GM12891 (cell line): Measurements from ENCODE around the gene KCTD4.

Experiments
- DNase-seq: peaks from one replicate; pipeline ENCODE4 v3.0.0; 2011; ENCODE audit warnings: low spot score; ENCODE audit not compliant: insufficient read length
- FAIRE-seq: peaks from 2 replicates; lab custom pipeline; 2011; peaks lifted over from hg19 to GRCh38; lab: Jason Lieb, UNC
- PAX5 ChIP-seq: IDR thresholded peaks from 2 replicates; pipeline ENCODE4 v1.6.1; 2011; ENCODE audit warnings: low read length, moderate library complexity, mild to moderate bottlenecking; ENCODE audit not compliant: insufficient read depth, severe bottlenecking
- POLR2A ChIP-seq: IDR thresholded peaks from 2 replicates; pipeline ENCODE4 v1.6.1; 2011; ENCODE audit warnings: low read depth, low read length, control low read depth
- POLR2AphosphoS5 ChIP-seq: IDR thresholded peaks from 2 replicates; pipeline ENCODE4 v1.6.1; 2011; ENCODE audit warnings: low read depth, low read length, control low read depth
- POU2F2 ChIP-seq: IDR thresholded peaks from 2 replicates; pipeline ENCODE4 v1.6.1; 2011; ENCODE audit warnings: low read depth, mild to moderate bottlenecking, control low read depth, low read length, moderate library complexity
- SPI1 ChIP-seq: IDR thresholded peaks from 2 replicates; pipeline ENCODE4 v1.6.1; 2011; ENCODE audit warnings: low read depth, low read length, control low read depth
- TAF1 ChIP-seq: IDR thresholded peaks from 2 replicates; pipeline ENCODE4 v1.6.1; 2011; ENCODE audit warnings: low read depth, low read length, control low read depth

The KCTD4 gene

GRCh38 chr13:45180713-45181601 is 19.9 kb downstream of the KCTD4 start:
- FAIRE-seq (no peak), DNase-seq (no peak)
- no peak for TF ChIP-seq POLR2A
- no peak for TF ChIP-seq SPI1
- no peak for TF ChIP-seq POLR2AphosphoS5

- TF ChIP-seq POU2F2 (no peak), POLR2AphosphoS5 (no peak), PAX5 (no peak), TAF1 (no peak), SPI1 (no peak), POLR2A (no peak)
- no peak for DNase-seq
- FAIRE-seq, result no peak
Observed at GRCh38 chr13:45180303-45180702, 20.5 kb downstream of the KCTD4 start.

DNA sequence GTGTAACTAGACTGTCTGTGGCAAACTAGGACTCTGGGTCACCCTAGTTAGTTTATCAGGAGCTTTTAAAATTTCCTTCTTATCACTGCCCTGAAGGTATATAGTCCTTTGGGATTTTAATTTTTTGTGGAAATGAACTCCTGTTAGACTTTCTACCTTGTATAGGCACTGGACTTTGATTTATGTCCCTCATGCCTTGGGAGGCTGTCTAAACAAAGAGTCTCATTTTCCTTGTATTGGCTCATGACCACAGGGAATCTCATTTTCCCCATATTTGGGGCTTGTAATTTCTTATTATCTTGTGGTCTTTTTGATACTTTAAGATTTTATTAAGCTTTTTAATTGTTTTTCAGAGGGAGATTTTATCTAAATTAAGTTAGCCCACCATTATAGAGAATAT is 21.4 kb downstream of the KCTD4 start:
- DNase-seq (no peak), FAIRE-seq (no peak)
- TF ChIP-seq POLR2A, result no peak
- no peak for TF ChIP-seq POLR2AphosphoS5
- TF ChIP-seq POU2F2, result no peak
- TF ChIP-seq SPI1, result no peak
- TF ChIP-seq TAF1, result no peak
- TF ChIP-seq PAX5, result no peak

- TF ChIP-seq PAX5 (no peak), TAF1 (no peak), POU2F2 (no peak), SPI1 (no peak), POLR2AphosphoS5 (no peak), POLR2A (no peak)
- DNase-seq, result no peak
- no peak for FAIRE-seq
Observed at GRCh38 chr13:45178349-45179162, 22.3 kb downstream of the KCTD4 start.

- FAIRE-seq (no peak), DNase-seq (no peak)
- TF ChIP-seq POU2F2 (no peak), SPI1 (no peak), PAX5 (no peak), POLR2A (no peak), POLR2AphosphoS5 (no peak), TAF1 (no peak)
Observed at GRCh38 chr13:45174478-45174877, 26.4 kb downstream of the KCTD4 start.

DNA sequence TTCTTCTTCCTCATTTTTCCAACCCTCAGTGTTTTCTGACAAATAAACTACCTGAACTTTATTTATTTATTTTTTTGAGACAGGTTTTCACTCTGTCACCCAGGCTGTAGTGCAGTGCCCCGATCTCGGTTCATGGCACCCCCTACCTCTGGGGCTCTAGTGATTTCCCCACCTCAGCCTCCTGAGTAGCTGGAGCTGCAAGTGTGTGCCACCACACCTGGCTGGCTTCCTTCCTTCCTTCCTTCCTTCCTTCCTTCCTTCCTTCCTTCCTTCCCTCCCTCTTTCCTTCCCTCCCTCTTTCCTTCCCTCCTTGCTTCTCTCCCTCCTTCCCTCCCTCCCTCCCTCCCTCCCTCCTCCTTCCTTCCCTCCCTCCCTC is 32.3 kb downstream of the KCTD4 start:
- no peak for DNase-seq
- no peak for FAIRE-seq
- TF ChIP-seq SPI1 (no peak), POU2F2 (no peak), TAF1 (no peak), PAX5 (no peak), POLR2AphosphoS5 (no peak), POLR2A (no peak)

DNA sequence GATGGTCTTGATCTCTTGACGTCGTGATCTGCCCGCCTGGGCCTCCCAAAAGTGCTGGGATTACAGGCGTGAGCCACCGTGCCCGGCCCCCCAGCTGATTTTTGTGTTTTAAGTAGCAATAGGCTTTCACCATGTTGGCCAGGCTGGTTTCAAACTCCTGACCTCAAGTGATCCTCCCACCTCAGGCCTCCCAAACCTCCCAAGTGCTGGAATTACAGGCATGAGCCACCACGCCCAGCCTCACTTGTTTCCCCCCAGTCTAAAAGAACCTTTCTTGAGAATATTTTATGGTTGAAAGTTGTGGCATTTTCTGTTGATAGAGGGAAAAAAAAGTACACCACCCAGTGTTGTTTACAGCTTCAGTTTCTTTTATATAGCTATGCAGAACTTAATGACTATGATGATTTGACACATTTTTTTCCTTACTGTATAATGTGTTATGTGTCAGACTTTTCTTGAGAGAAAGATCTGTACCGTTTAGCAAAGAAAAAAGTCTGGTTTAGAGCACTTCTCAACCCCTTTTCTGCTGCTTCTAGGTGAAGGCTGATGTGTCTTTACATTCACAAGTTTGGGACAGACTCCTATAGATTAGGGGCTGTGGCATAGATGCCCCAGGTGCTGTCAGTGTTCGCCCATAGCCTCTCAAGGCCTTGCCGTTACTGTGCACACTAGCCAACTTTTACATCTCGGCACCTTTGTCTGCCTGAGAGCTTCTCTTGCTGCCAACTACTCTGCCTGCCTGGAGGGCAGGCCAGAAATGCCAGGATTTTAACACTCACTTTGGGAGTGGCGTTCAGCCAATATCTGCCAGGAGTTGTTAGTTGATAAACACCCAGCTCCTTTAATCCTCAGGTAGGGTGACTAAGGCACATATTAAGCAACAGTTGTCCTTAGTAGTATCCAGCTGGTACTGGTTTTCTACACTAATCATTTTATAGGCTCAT is 33.0 kb downstream of the KCTD4 start:
- DNase-seq (no peak), FAIRE-seq (no peak)
- TF ChIP-seq POLR2AphosphoS5 (no peak), POU2F2 (no peak)

GRCh38 chr13:45166858-45167257 is 34.0 kb downstream of the KCTD4 start:
- TF ChIP-seq POLR2AphosphoS5 (no peak), TAF1 (no peak), PAX5 (no peak), SPI1 (no peak), POLR2A (no peak), POU2F2 (no peak)
- DNase-seq, result no peak
- FAIRE-seq, result no peak

- TF ChIP-seq SPI1, result no peak
- no peak for TF ChIP-seq PAX5
- no peak for TF ChIP-seq TAF1
- TF ChIP-seq POU2F2, result no peak
- TF ChIP-seq POLR2AphosphoS5, result no peak
- no peak for TF ChIP-seq POLR2A
- FAIRE-seq (no peak), DNase-seq (no peak)
Observed at GRCh38 chr13:45162821-45163220, 38.0 kb downstream of the KCTD4 start.
